AG04449 (cell line): ENCODE data around the gene PRKCZ.

ENCODE experiments used
- CTCF ChIA-PET: fragments of 350-600 bp; formaldehyde crosslinking; extraction: SDS; loops from one replicate; lab custom pipeline; 2021; ENCODE audit warnings: antibody characterized with exemption; lab: Yijun Ruan, JAX
- POLR2A ChIA-PET: fragments of 400-600, 350-600 bp; formaldehyde crosslinking; extraction: SDS; loops from one replicate; lab custom pipeline; 2020; ENCODE audit warnings: antibody characterized with exemption, inconsistent platforms; lab: Yijun Ruan, JAX
- DNase-seq: peaks from one replicate; pipeline ENCODE4 v3.0.0-alpha.2; 2010; ENCODE audit warnings: low read depth, low spot score
- H3K4me3 ChIP-seq: 2 replicates; pipeline ENCODE4 v1.5.1; 2011; ENCODE audit warnings: low read depth, mild to moderate bottlenecking, control low read depth, low read length
- CTCF ChIP-seq: IDR thresholded peaks from one replicate; pipeline ENCODE4 v1.5.1; 2011; ENCODE audit warnings: mild to moderate bottlenecking, moderate library complexity, low read length, control low read depth, inconsistent platforms; ENCODE audit not compliant: insufficient read depth; ENCODE audit errors: missing control alignments

PRKCZ gene

GRCh38 chr1:2155147-2155598 is 105.0 kb downstream of the PRKCZ start:
- DNase-seq: no peak
- H3K4me3 ChIP-seq: no peak overlapping the region
- TF ChIP-seq CTCF: no peak
- CTCF ChIA-PET: interaction anchor here (1.0 to 2.0 kb wide), 2 partner anchors 15 to 19 kb away, joined by 3 to 8 read pairs; no protein-coding TSS in a partner anchor
- POLR2A ChIA-PET: no interaction called here

DNA sequence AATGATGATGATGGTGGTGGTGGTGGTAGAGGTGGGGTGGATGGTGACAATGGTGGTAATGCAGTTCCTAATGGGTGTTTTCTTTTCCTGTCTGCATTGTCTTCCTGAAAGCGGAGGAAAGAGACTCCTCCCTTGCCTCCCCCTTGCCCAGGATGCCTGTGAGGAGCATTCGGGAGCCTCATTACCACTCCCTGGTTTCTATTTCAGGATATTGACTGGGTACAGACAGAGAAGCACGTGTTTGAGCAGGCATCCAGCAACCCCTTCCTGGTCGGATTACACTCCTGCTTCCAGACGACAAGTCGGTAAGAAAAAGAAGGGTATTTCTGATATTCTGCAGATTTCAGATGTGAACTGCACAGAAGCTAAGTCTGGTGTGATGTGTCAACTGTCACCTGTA is 105.6 kb downstream of the PRKCZ start:
- TF ChIP-seq CTCF: no peak
- ChIA-PET CTCF (interaction anchor here (3.2 kb wide), 1 partner anchor 16 kb away, joined by 21 read pairs; no protein-coding TSS in a partner anchor), POLR2A (no interaction called here)
- DNase-seq: no peak
- H3K4me3 ChIP-seq: no peak overlapping the region

- DNase-seq: no peak
These were observed 106.7 kb downstream of the PRKCZ start for GRCh38 chr1:2156866-2157265.

GRCh38 chr1:2157856-2158255 is 107.6 kb downstream of the PRKCZ start:
- ChIA-PET POLR2A (no interaction called here), CTCF (interaction anchor here (3.2 kb wide), 1 partner anchor 18 kb away, joined by 21 read pairs; no protein-coding TSS in a partner anchor)
- DNase-seq: no peak
- TF ChIP-seq CTCF: no peak
- H3K4me3 ChIP-seq: no peak overlapping the region

More at GRCh38 chr1:2156866-2157265, 106.7 kb downstream of the PRKCZ start:
- POLR2A ChIA-PET: no interaction called here
- no peak for TF ChIP-seq CTCF
- no peak overlapping the region for H3K4me3 ChIP-seq
- CTCF ChIA-PET: interaction anchor here (1.1 to 3.2 kb wide), 2 partner anchors 17 kb away, joined by 4 to 21 read pairs; no protein-coding TSS in a partner anchor

- CTCF ChIA-PET: interaction anchor here (3.2 kb wide), 1 partner anchor 19 kb away, joined by 21 read pairs; no protein-coding TSS in a partner anchor
These were observed 108.1 kb downstream of the PRKCZ start for GRCh38 chr1:2158272-2158671.

More at GRCh38 chr1:2158272-2158671, 108.1 kb downstream of the PRKCZ start:
- no peak overlapping the region for H3K4me3 ChIP-seq
- POLR2A ChIA-PET: no interaction called here
- TF ChIP-seq CTCF: no peak
- DNase-seq: no peak
